SK-N-SH (cell line): ENCODE results near the gene C2orf66. TPM values are rescaled to one million over a fixed set of nuclear protein-coding genes. Genes with fewer than 3 reads are reported as not detected.

Source experiments
- CTCF ChIA-PET: fragments of 300-600, 350-600 bp; formaldehyde crosslinking; extraction: SDS; loops from one replicate; lab custom pipeline; 2021; lab: Yijun Ruan, JAX
- POLR2A ChIA-PET: fragments of 350-600 bp; sonication (Branson Sonifier 250); formaldehyde crosslinking; extraction: SDS; loops from one replicate; lab custom pipeline; 2020; ENCODE audit warnings: antibody characterized with exemption, inconsistent platforms; lab: Yijun Ruan, JAX
- DNase-seq: peaks from one replicate; pipeline ENCODE4 v3.0.0; 2012
- H2AFZ ChIP-seq: fragments of 200-600 bp; sonication (generic); 2 replicates; pipeline ENCODE4 v1.8.1; 2016; ENCODE audit warnings: antibody characterized with exemption, mild to moderate bottlenecking, low read depth
- H3F3A ChIP-seq: fragments of 200-600 bp; sonication (generic); replicated peaks from 2 replicates; pipeline ENCODE3; 2016; ENCODE audit warnings: antibody characterized with exemption, mild to moderate bottlenecking; ENCODE audit not compliant: insufficient read depth
- H3K27ac ChIP-seq, 2 experiments: fragments of 200-500 bp in 1 of 2; fragments of 200-600 bp in 1 of 2; sonication (Bioruptor generic) in 1 of 2; sonication (generic), shearing (Covaris generic) in 1 of 2; 2 replicates each; pipeline versions ENCODE4 v1.5.1 to v1.6.1; 2014 to 2016; ENCODE audit warnings: low read depth in 2 of 2, inconsistent platforms in 1 of 2, low read length in 1 of 2, mild to moderate bottlenecking in 1 of 2, mixed read lengths in 1 of 2
- H3K27me3 ChIP-seq: fragments of 200-600 bp; sonication (generic), shearing (Covaris generic); 2 replicates; pipeline ENCODE4 v1.6.1; 2016; ENCODE audit warnings: mixed run types; ENCODE audit not compliant: insufficient read depth
- H3K36me3 ChIP-seq, 2 experiments: fragments of 200-500 bp in 1 of 2; fragments of 200-600 bp in 1 of 2; sonication (Bioruptor generic) in 1 of 2; sonication (generic) in 1 of 2; replicated peaks in 1 of 2; 2 replicates each; pipeline versions ENCODE3 to v1.5.1; 2014 to 2016; ENCODE audit warnings: low read length in 1 of 2, mild to moderate bottlenecking in 1 of 2; ENCODE audit not compliant: insufficient read depth in 2 of 2, control insufficient read depth in 1 of 2
- H3K4me1 ChIP-seq, 2 experiments: fragments of 200-500 bp in 1 of 2; fragments of 200-600 bp in 1 of 2; sonication (Bioruptor generic) in 1 of 2; sonication (generic), shearing (Covaris generic) in 1 of 2; 2 replicates each; pipeline versions ENCODE4 v1.5.1 to v1.6.1; 2014 to 2016; ENCODE audit warnings: low read depth in 1 of 2, low read length in 1 of 2, mixed run types in 1 of 2; ENCODE audit not compliant: insufficient read depth in 2 of 2, control insufficient read depth in 1 of 2
- H3K4me2 ChIP-seq: fragments of 200-600 bp; sonication (generic), shearing (Covaris generic); 2 replicates; pipeline ENCODE4 v1.6.1; 2017; ENCODE audit warnings: mixed run types
- H3K4me3 ChIP-seq, 2 experiments: fragments of 200-500 bp in 1 of 2; fragments of 200-600 bp in 1 of 2; sonication (Bioruptor generic) in 1 of 2; sonication (generic), shearing (Covaris generic) in 1 of 2; 2 replicates each; pipeline versions ENCODE4 v1.5.1 to v1.8.1; 2014 to 2016; ENCODE audit warnings: low read depth in 2 of 2, inconsistent platforms in 1 of 2, low read length in 1 of 2, mild to moderate bottlenecking in 1 of 2, mixed read lengths in 1 of 2, moderate library complexity in 1 of 2
- H3K79me2 ChIP-seq: fragments of 200-600 bp; sonication (generic); 2 replicates; pipeline ENCODE4 v1.8.1; 2017; ENCODE audit warnings: mild to moderate bottlenecking; ENCODE audit not compliant: insufficient read depth
- H3K9ac ChIP-seq: fragments of 200-600 bp; sonication (generic); 2 replicates; pipeline ENCODE4 v1.6.1; 2017; ENCODE audit warnings: mixed run types
- H3K9me2 ChIP-seq: fragments of 200-600 bp; sonication (generic); 2 replicates; pipeline ENCODE4 v1.6.1; 2017; ENCODE audit warnings: mixed run types
- H3K9me3 ChIP-seq: fragments of 200-600 bp; sonication (generic); 2 replicates; pipeline ENCODE4 v1.6.1; 2017; ENCODE audit warnings: mixed run types, mild to moderate bottlenecking, moderate library complexity
- H4K20me1 ChIP-seq: fragments of 200-600 bp; sonication (generic); 2 replicates; pipeline ENCODE4 v1.6.1; 2017; ENCODE audit warnings: mild to moderate bottlenecking, mixed run types; ENCODE audit not compliant: insufficient read depth
- CTCF ChIP-seq: fragments of 200-600 bp; sonication (generic); IDR thresholded peaks from 2 replicates; pipeline ENCODE4 v1.6.1; 2017; ENCODE audit warnings: antibody characterized with exemption, mild to moderate bottlenecking, moderate library complexity
- ELF1 ChIP-seq: IDR thresholded peaks from 2 replicates; pipeline ENCODE4 v1.4.0; 2012
- GABPA ChIP-seq: IDR thresholded peaks from 2 replicates; pipeline ENCODE4 v1.4.0; 2012; ENCODE audit warnings: low read depth, mild to moderate bottlenecking
- IRF3 ChIP-seq: fragments of 150-350 bp; IDR thresholded peaks from 2 replicates; pipeline ENCODE4 v1.6.1; 2016; ENCODE audit warnings: mild to moderate bottlenecking, low read depth, low read length
- MAX ChIP-seq: IDR thresholded peaks from 2 replicates; pipeline ENCODE4 v1.4.0; 2012; ENCODE audit warnings: low read depth
- MEF2A ChIP-seq: IDR thresholded peaks from 2 replicates; pipeline ENCODE4 v1.4.0; 2012; ENCODE audit warnings: low read depth, borderline replicate concordance
- MXI1 ChIP-seq: IDR thresholded peaks from 2 replicates; pipeline ENCODE4 v1.6.1; 2012; ENCODE audit warnings: mild to moderate bottlenecking, low read depth, low read length, improper control_type of control experiment
- NFIC ChIP-seq: IDR thresholded peaks from 2 replicates; pipeline ENCODE4 v1.4.0; 2012; ENCODE audit warnings: borderline replicate concordance
- NRF1 ChIP-seq: IDR thresholded peaks from 2 replicates; pipeline ENCODE4 v1.6.1; 2012; ENCODE audit warnings: low read depth, mild to moderate bottlenecking, low read length
- PBX3 ChIP-seq: IDR thresholded peaks from 2 replicates; pipeline ENCODE4; 2012
- RFX5 ChIP-seq: IDR thresholded peaks from 2 replicates; pipeline ENCODE4 v1.6.1; 2012; ENCODE audit warnings: mild to moderate bottlenecking, improper control_type of control experiment, low read length
- SMC3 ChIP-seq: IDR thresholded peaks from 2 replicates; pipeline ENCODE4 v1.6.1; 2012; ENCODE audit warnings: low read depth, low read length, improper control_type of control experiment
- USF2 ChIP-seq: fragments of 150-350 bp; IDR thresholded peaks from 2 replicates; pipeline ENCODE4 v1.6.1; 2017; ENCODE audit warnings: antibody characterized with exemption, low read length, low read depth, borderline replicate concordance
- ZBTB33 ChIP-seq: IDR thresholded peaks from 2 replicates; pipeline ENCODE4 v1.4.0; 2012; ENCODE audit warnings: low read depth, borderline replicate concordance
- WGBS: methylation state at CpG from one replicate; pipeline ENCODE4 v1.1.6; 2017; ENCODE audit warnings: low lambda C conversion rate; 5-methylcytosine and 5-hydroxymethylcytosine counted together
- polyA plus RNA-seq, 3 experiments: library from polyadenylated mRNA; depleted of rRNA; stranded (reverse); fragments of >200 nt; gene quantifications; 2 replicates each; pipeline ENCODE4 v1.2.3, GENCODE V29; 2012
- TF ChIP-seq, protein P1 (sequence below): IDR thresholded peaks from 2 replicates; pipeline ENCODE4 v1.4.0; 2012; ENCODE audit warnings: low read depth, borderline replicate concordance

The C2orf66 gene
- polyA plus RNA-seq (2012; rRNA removed) = 0.64 and 0.71 TPM in 2 replicates
- 0.08 and 0.09 TPM in 2 replicates for polyA plus RNA-seq (2012; cell fraction: cytosol; rRNA removed)
- polyA plus RNA-seq (2012; cell fraction: nucleus; rRNA removed) = 4.5 and 6.8 TPM in 2 replicates

DNA sequence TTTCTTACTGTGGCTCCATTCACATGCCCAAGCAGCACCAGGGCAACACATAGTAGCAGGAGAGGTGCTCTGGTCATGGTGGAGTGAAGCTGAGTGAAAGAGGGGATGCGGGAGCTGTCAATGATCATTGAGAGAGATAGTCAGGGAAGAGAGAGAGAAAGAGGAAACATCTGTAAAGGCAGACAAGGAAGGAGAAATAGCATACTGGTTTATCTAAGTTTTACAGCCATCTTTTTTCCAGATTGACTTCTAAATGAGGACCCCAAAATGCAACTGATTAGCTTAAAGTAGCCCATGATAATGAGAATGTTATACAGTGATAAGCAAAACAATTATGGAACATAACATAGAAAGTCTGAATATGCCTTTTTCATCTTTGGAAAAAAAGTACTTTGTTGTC is at the start of gene C2orf66:
Gene C2orf66, minus strand, starts transcription at position 96 of the 400 bp plus-strand sequence. Its CDS starts 19 bp downstream, at position 77.
- H4K20me1 ChIP-seq = no peaks in the 10 kb centered on the region
- ChIA-PET POLR2A (no interaction called here), CTCF (no interaction called here)
- H3F3A ChIP-seq = peaks cover 5% of the 10 kb centered on the region
- H3K27me3 ChIP-seq = no peaks in the 10 kb centered on the region
- no peaks in the 10 kb centered on the region for H3K9me3 ChIP-seq
- H3K79me2 ChIP-seq = no peaks in the 10 kb centered on the region
- no peak within 1 kb of the TSS for H2AFZ ChIP-seq
- H3K9ac ChIP-seq = no peak within 1 kb of the TSS
- no peak for DNase-seq
- no peaks in the 10 kb centered on the region for H3K36me3 ChIP-seq
- no peak within 1 kb of the TSS for H3K4me2 ChIP-seq
- H3K4me3 ChIP-seq = no peak within 1 kb of the TSS
- H3K4me1 ChIP-seq = no peaks in the 10 kb centered on the region
- H3K27ac ChIP-seq = no peak within 1 kb of the TSS
- TF ChIP-seq MAX = no peak
- TF ChIP-seq MXI1 = no peak
- TF ChIP-seq ELF1 = no peak
- TF ChIP-seq RFX5 = no peak
- TF ChIP-seq IRF3 = no peak
- TF ChIP-seq USF2 = no peak
- no peak for TF ChIP-seq ZBTB33
- TF ChIP-seq CTCF = no peak
- TF ChIP-seq, protein P1, sequence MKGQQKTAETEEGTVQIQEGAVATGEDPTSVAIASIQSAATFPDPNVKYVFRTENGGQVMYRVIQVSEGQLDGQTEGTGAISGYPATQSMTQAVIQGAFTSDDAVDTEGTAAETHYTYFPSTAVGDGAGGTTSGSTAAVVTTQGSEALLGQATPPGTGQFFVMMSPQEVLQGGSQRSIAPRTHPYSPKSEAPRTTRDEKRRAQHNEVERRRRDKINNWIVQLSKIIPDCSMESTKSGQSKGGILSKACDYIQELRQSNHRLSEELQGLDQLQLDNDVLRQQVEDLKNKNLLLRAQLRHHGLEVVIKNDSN = no peak
- TF ChIP-seq NRF1 = no peak
- TF ChIP-seq NFIC = no peak
- TF ChIP-seq SMC3 = no peak
- TF ChIP-seq MEF2A = no peak
- TF ChIP-seq GABPA = no peak
- no peak for TF ChIP-seq PBX3
- H3K9me2 ChIP-seq = no peaks in the 10 kb centered on the region
- 96% methylated on average over 1 of the region's 1 CpG for WGBS
